Ascending aorta (tissue), 2 donors: ENCODE results near the gene GAST. TPM values are rescaled to one million over a fixed set of nuclear protein-coding genes. Genes with fewer than 3 reads are reported as not detected.

ENCODE experiments used
- DNase-seq, 2 donors: peaks; one replicate each; pipeline ENCODE4 v3.0.0-alpha.2; 2019; ENCODE audit warnings: low spot score in 2 of 2
- H3K27ac ChIP-seq, 2 donors: fragments of 200-600 bp; sonication (generic); one replicate each; pipeline ENCODE4 v1.5.1; 2016 to 2017; ENCODE audit warnings: mild to moderate bottlenecking in 1 of 2
- H3K27me3 ChIP-seq: fragments of 200-600 bp; sonication (generic); one replicate; pipeline ENCODE4 v1.5.1; 2017
- H3K36me3 ChIP-seq, 2 donors: fragments of 200-600 bp; sonication (generic); one replicate each; pipeline ENCODE4 v1.5.1; 2016
- H3K4me1 ChIP-seq, 2 donors: fragments of 200-600 bp; sonication (generic); one replicate each; pipeline ENCODE4 v1.5.1; 2016 to 2017; ENCODE audit warnings: mild to moderate bottlenecking in 1 of 2
- H3K4me3 ChIP-seq, 2 donors: fragments of 200-600 bp; sonication (generic); one replicate each; pipeline ENCODE4 v1.5.1; 2016 to 2017; ENCODE audit warnings: mild to moderate bottlenecking in 1 of 2
- H3K9me3 ChIP-seq, 2 donors: fragments of 200-600 bp; sonication (generic); one replicate each; pipeline ENCODE4 v1.5.1; 2016
- CTCF ChIP-seq, 3 experiments: fragments of 200-600 bp in 2 of 3; fragments of 450-650 bp in 1 of 3; sonication (generic) in 2 of 3; IDR thresholded peaks; one replicate each; pipeline ENCODE4 v1.5.1; 2016 to 2019; ENCODE audit warnings: antibody characterized with exemption in 3 of 3, mild to moderate bottlenecking in 1 of 3, moderate library complexity in 1 of 3
- intact Hi-C: fragments of 100-400 bp; cut with DNase I; formaldehyde crosslinking; loops from one replicate; pipeline ENCODE4 v1.15.1; 2023
- total RNA-seq: library from RNA; depleted of rRNA; stranded (reverse); fragments of >200 nt; gene quantifications from one replicate; pipeline ENCODE4 v1.1.0, GENCODE V29; 2016

The GAST gene
- total RNA-seq, 1 donor from 2014 or later, result not detected

DNA sequence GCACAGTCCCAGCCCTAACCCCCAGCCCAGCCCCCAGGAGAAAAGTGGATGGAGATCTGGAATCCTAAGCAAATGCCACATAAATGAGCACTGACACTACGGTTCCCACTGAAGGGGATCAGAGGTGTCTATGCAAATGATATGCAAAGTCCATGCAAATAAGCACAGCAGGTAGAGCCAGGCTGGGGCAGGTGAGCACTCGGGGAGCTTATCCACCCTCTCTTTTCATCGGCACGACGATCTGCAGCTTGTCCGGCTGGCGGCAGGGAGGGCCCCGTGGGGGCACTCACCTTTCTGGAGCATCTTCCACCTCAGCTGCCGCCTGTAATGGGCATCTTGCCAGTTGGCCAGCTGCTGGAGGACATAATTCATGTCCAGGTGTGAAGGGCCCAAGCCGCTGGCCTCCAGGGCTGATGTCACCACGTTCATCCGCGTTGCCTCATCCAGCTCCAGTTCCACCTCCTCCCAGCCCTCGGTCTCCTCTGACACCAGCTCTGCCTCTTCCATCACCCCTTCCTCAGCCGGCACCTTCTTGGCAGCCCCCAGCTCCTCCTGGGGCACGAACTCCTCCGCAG lies 12.4 kb downstream of the GAST start:
- no peak for TF ChIP-seq CTCF (IDR thresholded peaks at IDR 0.05)
- intact Hi-C loops, result no loop called here

DNA sequence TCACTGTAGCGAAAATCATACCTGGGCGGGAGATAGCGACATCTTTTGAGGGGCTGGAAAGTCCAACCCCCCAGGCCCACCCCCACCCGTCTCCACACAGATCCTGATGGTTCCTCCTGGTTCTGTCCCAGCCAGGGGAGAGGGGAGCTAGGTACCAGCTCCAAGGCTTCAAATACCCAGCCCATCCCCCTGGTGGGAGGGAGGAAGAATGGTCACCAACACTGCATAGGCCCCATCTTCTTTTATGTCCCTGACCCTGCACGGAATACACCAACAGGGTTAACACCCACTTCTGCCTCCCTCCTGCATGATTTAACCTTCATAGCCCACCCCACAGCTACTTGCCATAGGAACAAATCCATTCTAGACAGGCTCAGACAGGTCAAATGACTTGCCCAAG lies 13.0 kb downstream of the GAST start:
- intact Hi-C loops, result no loop called here

More for the DNA sequence above, 12.4 kb downstream of the GAST start:
- Histone ChIP-seq H3K9me3 (no peaks in the 10 kb centered on the region), H3K4me1 (no peaks in the 10 kb centered on the region), H3K27me3 (no peaks in the 10 kb centered on the region), H3K4me3 (no peak overlapping the region), H3K27ac (no peak overlapping the region), H3K36me3 (no peaks in the 10 kb centered on the region)
- no peak for DNase-seq

GRCh38 chr17:41728056-41728455 lies 15.9 kb downstream of the GAST start:
- no peak for TF ChIP-seq CTCF (IDR thresholded peaks at IDR 0.05)
- Histone ChIP-seq H3K36me3 (no peaks in the 10 kb centered on the region), H3K4me1 (no peaks in the 10 kb centered on the region), H3K27me3 (no peaks in the 10 kb centered on the region), H3K27ac (no peak overlapping the region), H3K9me3 (no peaks in the 10 kb centered on the region), H3K4me3 (no peak overlapping the region)
- intact Hi-C loops, result no loop called here
- no peak for DNase-seq

More for the DNA sequence above, 13.0 kb downstream of the GAST start:
- no peaks in the 10 kb centered on the region for H3K9me3 ChIP-seq
- DNase-seq, result no peak
- no peak overlapping the region for H3K27ac ChIP-seq
- no peaks in the 10 kb centered on the region for H3K4me1 ChIP-seq
- no peaks in the 10 kb centered on the region for H3K27me3 ChIP-seq
- no peak for TF ChIP-seq CTCF (IDR thresholded peaks at IDR 0.05)
- H3K36me3 ChIP-seq, result no peaks in the 10 kb centered on the region
- no peak overlapping the region for H3K4me3 ChIP-seq

GRCh38 chr17:41730479-41730878 lies 18.3 kb downstream of the GAST start:
- H3K9me3 ChIP-seq, result no peaks in the 10 kb centered on the region
- intact Hi-C loops, result loop anchor here (10.0 kb wide), 1 partner anchor 144 kb away; no protein-coding TSS in a partner anchor
- H3K27me3 ChIP-seq, result peaks cover 9% of the 10 kb centered on the region
- H3K4me1 ChIP-seq, result peaks cover 6 to 16% of the 10 kb centered on the region in 2 donors
- no peak overlapping the region for H3K4me3 ChIP-seq
- no peak for DNase-seq
- no peak overlapping the region for H3K27ac ChIP-seq
- TF ChIP-seq CTCF (IDR thresholded peaks at IDR 0.05), result no peak
- H3K36me3 ChIP-seq, result no peaks in the 10 kb centered on the region

DNA sequence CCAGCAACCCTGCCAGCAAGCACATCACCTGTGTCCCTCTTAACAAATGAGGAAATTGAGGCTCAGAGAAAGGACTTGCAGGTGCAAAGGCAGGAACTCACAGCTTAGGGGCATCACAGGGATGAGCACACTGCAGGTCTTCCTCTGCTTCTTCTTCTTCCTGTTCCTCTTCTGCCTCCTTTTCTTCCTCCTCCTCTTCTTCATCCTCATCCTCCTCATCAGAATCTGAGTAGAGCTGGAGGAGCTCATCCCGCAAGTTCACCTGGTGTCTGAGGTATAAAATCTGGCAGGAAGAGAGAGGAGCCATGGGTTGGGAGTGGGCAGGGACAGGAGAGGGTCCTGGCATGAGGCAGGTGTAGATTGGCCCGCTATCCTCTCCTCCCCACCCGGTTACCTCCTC lies 19.7 kb downstream of the GAST start:
- no peak overlapping the region for H3K4me3 ChIP-seq
- H3K4me1 ChIP-seq, result peaks cover 6 to 16% of the 10 kb centered on the region in 2 donors
- intact Hi-C loops, result loop anchor here (10.0 kb wide), 1 partner anchor 143 kb away; no protein-coding TSS in a partner anchor
- no peaks in the 10 kb centered on the region for H3K36me3 ChIP-seq
- no peaks in the 10 kb centered on the region for H3K9me3 ChIP-seq
- peaks cover 15% of the 10 kb centered on the region for H3K27me3 ChIP-seq
- H3K27ac ChIP-seq, result no peak overlapping the region
- no peak for TF ChIP-seq CTCF (IDR thresholded peaks at IDR 0.05)
- no peak for DNase-seq
